HG03066 (cell line): ENCODE measurements around the gene INPP4B.

Source experiments
- ATAC-seq: cut with Tn5 transposase; IDR thresholded peaks from one replicate; pipeline ENCODE4 v1.9.1; 2021; ENCODE audit warnings: low read depth; ENCODE audit not compliant: unreplicated experiment

Gene INPP4B

DNA sequence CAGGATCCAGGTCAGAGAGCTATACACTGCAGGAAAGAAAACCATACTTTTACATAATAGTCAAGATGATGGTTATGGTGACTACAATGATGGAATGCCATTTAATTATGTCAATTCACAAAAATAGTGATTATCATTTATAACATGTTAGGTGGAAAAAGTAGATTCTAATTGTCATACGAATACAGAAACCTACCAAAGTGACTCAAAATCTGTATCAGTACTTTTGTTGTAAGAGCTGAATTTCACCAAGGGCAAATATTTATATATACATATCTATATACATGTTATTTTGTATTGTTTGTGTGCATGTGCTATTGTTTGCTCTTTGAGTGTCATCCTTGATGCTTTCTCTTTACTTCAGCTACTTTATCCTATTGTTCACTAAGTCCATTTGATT is 485.4 kb downstream of the INPP4B start:
- no peak for ATAC-seq

- ATAC-seq: no peak
These were observed 487.4 kb downstream of the INPP4B start for GRCh38 chr4:142358656-142359055.

GRCh38 chr4:142356801-142357200 is 489.3 kb downstream of the INPP4B start:
- no peak for ATAC-seq

DNA sequence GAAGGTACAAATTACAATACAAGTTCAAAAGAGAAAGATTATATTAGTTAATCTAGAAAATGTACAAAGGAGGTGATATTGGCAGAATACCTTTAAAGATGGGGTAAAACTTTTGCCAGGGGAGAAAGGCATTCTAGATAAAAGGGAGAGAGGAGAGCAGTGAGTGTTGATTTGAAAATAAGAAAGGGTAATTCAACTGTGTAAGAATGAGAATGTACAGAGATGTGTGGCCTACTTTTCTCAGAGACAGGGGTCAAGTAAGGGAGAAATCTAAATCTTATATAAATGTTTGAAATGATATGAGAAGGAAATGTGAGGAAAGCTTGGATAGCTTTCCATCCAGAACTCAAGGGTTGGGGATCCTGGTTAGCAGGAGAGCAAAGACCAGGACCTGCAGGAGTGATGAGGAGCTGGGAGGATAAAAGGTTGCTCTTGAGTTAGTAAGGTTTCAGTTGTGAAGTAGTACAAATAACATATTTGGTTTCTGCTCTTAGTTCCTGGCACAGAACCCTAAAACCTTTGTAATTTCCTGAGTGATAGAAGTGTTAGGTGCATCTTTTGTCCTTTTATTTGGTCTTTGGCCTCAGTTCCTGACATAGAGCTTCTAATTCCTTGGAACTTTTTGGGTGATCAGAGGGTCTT is 489.9 kb downstream of the INPP4B start:
- no peak for ATAC-seq

DNA sequence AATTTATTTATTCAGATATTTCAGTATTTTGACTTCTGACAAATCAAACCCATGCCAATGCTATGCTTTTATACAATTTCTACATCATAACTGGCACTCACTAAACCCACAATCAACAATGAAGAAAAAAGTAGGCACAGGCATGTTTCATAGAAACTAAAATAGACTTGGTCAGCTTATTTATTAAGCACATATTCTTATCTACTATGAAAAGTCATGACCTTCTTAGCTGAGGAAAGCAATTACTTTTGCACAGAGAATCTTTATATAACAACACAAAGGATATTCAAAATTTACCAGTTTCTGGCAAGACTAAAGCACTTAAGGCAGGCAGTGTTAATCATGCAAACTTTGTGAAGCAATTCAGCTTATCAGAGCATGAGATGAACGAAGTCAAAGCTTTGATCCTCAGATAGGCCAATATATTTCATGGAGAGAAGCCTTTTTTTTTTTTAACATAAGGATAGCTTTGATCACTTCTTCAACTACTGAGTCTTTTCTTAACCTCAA is 490.6 kb downstream of the INPP4B start:
- ATAC-seq: no peak

DNA sequence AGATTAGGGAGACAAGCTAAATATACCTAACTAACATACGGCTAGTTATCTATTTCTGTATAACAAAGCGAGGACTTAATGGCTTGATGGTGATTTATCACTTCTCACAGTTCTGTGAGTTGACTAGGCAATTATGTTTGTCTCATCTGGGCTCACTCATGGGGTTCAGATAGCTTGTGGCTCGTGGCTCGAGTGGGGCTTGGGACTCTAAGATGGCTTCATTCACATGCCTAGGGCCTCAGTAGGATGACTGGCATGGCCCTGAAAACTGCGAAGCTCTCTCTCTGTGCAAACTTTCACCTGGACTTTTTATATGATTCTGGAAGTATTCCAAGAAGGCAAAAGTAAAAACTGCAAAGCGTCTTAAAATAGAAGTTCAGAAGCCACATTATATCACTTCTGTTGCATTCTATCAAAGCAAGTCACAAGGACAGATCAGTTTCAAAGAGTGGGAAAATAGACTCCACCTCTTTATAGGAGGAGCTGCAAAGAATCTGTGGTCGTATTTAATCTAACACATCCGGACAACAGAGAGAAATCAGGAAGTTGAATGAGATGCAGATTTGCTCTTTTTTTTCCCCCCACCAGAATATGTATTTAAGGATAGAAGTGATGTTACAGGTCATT is 491.2 kb downstream of the INPP4B start:
- no peak for ATAC-seq

DNA sequence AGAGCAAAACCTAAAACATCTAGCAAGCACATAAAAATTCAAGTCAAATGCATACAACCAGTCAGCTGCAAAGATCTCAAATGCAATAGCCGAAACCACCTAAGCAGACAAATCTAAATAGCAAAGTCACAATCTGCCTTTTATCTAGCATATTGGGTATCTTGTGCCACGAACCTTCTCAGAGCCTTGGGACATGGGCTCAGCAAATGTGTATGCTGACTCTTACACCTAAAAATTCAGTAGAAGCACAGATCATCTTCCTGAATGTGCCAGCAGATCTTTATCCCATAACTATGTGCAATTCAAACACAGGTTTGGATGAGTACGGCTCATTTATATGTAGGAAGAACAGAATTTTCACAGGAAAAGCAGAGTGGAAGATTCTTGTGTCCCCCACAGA is 492.1 kb downstream of the INPP4B start:
- no peak for ATAC-seq

GRCh38 chr4:142353149-142353738 is 492.9 kb downstream of the INPP4B start:
- ATAC-seq: no peak

DNA sequence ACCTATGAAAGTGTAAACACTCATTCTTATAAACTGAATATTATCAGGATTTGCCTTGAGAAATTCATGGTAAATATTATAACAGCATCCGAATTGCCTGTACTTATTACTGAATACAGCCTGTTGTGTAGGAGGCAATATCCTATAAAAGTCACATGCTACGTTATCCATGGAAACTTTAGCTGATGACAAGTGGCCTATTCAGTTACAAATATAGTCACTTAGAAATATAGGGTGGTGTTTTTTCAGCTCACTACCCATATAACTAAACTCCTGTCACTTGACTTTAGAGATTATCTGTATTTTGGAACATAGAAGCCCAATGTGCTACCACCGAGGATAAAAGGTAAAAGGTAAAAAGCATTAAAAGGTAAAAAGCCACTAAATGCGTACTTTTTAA is 493.4 kb downstream of the INPP4B start:
- no peak for ATAC-seq

DNA sequence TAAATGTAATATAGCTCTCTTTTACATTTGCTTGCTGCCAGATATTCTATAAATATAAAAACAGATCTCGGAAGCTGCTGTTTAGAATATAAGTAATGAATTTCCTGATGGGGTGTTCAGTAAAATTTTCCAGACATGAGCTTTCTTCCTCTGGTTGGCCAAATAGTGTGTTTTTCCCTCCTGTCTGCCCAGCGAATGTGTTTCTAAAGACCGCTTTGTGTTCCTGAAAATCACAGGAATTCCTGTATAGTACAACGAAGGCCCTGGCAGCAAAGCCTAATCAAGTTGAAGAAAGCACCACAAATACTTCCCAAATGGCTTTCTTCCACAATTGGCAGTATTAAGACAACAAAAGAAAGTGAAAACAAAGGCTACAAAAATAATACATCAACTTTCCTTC is 494.1 kb downstream of the INPP4B start:
- no peak for ATAC-seq

- no peak for ATAC-seq
These were observed 495.2 kb downstream of the INPP4B start for GRCh38 chr4:142350871-142351270.

GRCh38 chr4:142348613-142349021 is 497.5 kb downstream of the INPP4B start:
- ATAC-seq: no peak

- no peak for ATAC-seq
These were observed 498.9 kb downstream of the INPP4B start for GRCh38 chr4:142347241-142347640.

DNA sequence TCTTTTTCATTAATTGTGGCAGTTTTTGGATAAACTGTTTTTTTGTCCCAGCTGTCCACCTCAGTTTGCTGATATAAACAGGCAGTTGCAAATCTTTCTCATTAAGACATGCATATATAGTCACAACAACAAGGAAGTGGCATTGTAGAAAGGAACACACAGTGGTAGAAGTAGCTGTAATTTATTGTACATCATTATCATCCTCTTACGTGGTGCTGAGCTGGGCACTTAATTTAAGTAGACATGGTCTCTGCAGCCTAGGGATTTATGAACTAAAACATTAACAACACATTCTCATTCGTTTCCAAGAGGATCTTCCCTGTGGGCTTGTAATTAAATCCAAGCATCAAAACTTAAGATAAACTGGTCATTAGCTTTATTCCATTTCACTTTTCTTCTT is 500.2 kb downstream of the INPP4B start:
- ATAC-seq: no peak

DNA sequence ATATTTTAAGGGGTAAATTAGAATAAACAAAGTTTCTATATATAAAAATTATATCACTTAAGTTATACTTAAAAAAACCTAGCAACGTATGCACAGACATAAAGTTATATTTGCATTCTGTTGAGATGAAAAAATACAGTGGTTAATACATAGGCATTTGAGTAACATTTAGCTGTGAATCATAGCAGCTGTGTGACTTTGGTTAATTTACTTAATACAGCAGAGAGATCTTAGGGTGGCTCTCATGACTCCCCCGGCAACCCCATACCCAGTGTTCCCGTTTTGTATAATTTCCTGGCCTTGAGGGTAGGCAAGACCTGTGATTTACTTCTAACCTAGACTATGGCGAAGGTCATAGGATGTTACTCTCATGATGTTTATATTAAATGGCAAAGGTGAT is 504.8 kb downstream of the INPP4B start:
- ATAC-seq: no peak

- no peak for ATAC-seq
These were observed 507.0 kb downstream of the INPP4B start for GRCh38 chr4:142339053-142339452.

DNA sequence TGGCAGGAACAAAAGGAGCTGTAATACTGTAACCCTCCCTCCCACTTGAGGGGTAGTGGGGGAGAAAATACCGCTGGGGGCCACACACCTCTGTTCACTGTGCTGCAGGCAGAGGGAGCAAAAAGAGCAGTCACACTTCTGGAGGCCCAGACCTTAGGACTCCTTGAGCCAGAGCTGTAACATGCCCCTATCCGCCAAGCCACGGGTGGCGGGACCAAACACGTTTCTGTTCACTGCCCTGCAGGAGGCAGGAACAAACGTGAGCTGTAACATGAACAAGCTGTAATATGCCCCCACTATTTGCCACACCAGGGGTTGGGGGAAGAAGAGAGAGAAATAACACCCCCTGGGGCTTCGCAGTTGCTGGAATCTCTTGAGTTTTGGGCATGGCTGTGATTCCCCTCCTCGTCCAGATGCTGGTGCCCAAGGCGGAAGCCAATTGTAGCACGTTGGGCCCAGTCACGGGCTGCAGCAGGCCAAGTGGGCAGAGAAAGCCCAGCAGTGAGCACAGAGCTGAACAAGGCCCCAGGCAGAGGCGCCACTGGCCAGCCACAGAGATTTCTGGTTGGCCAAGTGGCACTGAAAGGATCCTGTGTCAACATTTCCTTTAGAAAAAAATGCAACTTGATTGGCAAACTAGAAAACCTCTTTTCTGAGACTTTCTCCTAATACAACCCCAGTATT is 509.7 kb downstream of the INPP4B start:
- ATAC-seq: no peak

GRCh38 chr4:142334931-142335330 is 511.2 kb downstream of the INPP4B start:
- ATAC-seq: no peak

GRCh38 chr4:142331646-142332045 is 514.5 kb downstream of the INPP4B start:
- ATAC-seq: no peak

GRCh38 chr4:142331132-142331531 is 515.0 kb downstream of the INPP4B start:
- no peak for ATAC-seq

GRCh38 chr4:142330311-142330710 is 515.8 kb downstream of the INPP4B start:
- no peak for ATAC-seq
